ENCODE data around the gene SLC6A12.

SLC6A12 gene

GRCh38 chr12:212715-213526, 1.0 kb downstream of the SLC6A12 start:
- DNase-seq = peak in 1 of 2 experiments; percentile 23

DNA sequence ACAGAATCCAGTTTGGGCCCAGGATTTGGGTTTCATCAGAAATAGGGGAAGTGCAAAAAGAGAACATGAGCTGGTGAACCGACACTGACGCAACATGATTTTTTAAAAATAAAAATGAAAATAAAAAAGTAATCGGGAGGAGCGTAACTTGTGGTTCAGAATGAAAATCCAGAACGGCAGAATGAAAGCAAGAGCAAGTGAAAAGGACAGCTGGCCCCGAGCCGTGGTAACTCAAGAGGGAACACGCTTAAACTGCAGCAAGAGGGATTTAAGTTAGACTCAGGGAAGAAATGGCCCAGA, 1.6 kb downstream of the SLC6A12 start:
- DNase-seq = no peak

- no peak for DNase-seq
Measured at GRCh38 chr12:211639-212414, 2.1 kb downstream of the SLC6A12 start.

DNA sequence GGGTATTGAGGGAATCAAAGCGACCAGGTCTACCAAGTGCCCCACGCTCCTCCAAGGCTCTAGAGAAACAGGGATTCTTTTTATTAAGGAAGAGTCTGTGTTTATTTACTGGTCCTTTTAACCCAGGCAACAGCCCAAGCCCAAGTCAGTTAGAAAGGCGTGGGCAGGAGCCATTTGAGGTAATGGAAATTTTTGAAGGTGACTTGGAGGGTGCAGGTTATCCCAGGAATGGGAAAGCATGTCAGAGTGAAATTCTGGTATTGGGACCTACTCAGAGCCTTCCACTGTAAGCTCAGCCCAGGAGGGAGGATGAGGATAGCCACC, 2.9 kb downstream of the SLC6A12 start:
- no peak for DNase-seq

DNA sequence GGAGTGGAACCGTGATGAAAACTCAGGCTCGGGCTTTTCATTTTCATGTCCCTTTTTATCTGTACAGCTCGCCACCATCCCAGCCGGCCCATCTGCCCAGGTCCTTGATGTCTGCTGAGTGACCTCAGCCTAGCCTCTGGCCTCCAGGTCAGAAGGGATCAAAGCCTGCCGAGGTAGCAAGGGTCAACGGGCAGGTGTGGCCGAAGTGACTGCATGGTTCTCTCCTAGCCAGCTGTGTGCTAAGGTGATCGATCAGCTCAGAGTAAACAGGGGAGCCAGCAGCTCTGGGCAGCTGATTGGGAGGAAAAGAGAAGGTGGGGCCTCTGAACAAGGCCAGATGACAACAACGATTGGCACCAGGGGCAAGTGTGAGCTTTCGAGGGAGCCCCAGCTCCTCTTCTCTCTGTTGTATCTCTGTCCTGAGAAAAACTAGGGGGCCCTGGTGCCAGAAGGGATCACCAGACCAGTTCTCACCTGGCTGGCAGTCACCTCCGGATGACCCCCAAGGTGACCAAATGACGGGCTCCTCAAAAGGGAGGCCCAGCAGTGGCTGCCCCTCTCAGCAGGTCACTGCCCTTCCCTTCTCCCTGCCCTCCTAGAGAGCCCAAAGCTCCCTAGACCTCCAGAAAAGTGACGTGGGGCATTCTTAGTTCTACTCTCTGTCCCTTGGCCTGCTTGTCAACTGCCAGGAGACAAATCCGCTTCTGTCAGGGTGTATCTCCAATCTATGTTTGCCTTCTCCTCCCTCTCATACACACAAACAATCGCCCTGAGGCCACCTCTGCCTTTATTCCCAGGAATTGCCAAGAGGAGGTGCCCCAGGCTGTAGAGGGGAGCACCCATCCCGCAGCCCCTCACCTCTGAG, 3.4 kb downstream of the SLC6A12 start:
- DNase-seq = no peak

GRCh38 chr12:209851-210250, 4.1 kb downstream of the SLC6A12 start:
- DNase-seq = no peak

GRCh38 chr12:209246-209645, 4.7 kb downstream of the SLC6A12 start:
- no peak for DNase-seq

GRCh38 chr12:208813-209212, 5.1 kb downstream of the SLC6A12 start:
- no peak for DNase-seq

- DNase-seq = no peak
Measured at GRCh38 chr12:207804-208203, 6.2 kb downstream of the SLC6A12 start.

- DNase-seq = no peak
Measured at GRCh38 chr12:206746-207440, 7.1 kb downstream of the SLC6A12 start.

DNA sequence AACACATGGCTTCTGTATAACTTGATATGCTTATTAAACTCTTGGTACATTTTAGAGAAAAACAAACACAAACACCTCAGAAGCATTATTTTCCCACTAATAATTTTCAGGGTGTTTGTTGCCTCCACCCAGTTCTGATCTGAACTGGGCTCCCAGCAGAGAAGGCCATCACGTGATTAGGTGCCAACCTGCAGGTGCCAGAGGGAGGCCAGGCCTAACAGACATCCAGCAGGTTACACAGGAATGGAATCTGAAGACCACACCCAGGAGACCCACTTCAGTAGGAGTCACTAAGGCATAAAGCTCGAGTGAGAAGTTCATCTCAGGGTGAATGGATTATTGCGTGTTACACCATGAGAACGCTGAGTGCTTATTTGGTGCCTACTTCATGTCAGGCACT, 8.9 kb downstream of the SLC6A12 start:
- no peak for DNase-seq

GRCh38 chr12:204261-204678, 9.7 kb downstream of the SLC6A12 start:
- no peak for DNase-seq

- DNase-seq = no peak
Measured at GRCh38 chr12:203462-204260, 10.3 kb downstream of the SLC6A12 start.

GRCh38 chr12:203074-203461, 10.9 kb downstream of the SLC6A12 start:
- DNase-seq = no peak

DNA sequence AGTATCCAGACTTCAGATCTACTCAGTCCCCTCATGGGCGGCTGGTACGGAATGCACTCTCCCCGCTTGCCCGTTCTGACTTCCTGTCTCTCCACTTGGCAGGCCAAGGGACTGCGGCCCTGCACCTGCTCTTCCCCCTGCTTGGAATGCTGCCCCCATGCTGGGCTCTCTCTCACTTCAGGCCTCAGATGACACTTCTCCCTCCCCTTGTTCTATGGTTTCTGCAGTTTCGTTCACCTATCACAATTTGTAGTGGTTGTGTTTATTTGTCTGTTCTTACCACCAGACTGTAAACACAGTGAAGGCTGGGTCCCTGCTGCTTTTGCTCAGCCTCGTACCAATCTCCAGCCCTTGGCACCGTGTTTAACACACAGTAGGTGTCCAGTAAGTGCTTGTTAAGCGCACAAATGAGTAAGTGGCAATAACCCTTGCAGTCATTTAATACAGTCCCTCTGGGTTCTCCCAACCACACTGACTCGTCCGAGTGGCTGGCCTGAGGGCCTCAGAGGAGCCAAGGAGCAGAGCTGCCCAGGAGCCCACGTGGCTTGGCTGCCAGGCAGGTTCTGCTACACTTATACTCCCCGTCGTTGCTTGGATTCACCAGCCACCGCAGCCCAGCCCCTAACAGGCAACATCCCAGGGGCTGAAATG, 11.8 kb downstream of the SLC6A12 start:
- no peak for DNase-seq

- no peak for DNase-seq
Measured at GRCh38 chr12:201361-201760, 12.6 kb downstream of the SLC6A12 start.

DNA sequence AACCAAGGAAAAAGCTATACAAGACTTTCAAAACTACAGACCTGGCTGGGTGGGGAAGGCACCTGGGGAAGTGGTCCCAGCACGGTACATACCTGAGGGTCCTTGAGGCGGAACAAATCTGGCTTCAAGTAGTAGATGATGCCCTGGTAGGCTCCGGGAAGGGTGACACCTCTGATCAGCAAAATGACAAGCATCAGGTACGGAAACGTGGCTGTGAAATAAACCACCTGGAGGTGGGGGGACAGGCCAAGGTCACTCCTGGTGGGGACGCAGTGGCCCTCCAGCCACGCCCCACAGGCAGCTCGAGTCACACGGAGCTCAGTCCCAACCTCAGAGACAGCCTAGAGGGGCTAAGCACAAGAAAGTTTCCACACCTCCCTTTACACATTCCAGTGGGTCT, 15.3 kb downstream of the SLC6A12 start:
- no peak for DNase-seq

DNA sequence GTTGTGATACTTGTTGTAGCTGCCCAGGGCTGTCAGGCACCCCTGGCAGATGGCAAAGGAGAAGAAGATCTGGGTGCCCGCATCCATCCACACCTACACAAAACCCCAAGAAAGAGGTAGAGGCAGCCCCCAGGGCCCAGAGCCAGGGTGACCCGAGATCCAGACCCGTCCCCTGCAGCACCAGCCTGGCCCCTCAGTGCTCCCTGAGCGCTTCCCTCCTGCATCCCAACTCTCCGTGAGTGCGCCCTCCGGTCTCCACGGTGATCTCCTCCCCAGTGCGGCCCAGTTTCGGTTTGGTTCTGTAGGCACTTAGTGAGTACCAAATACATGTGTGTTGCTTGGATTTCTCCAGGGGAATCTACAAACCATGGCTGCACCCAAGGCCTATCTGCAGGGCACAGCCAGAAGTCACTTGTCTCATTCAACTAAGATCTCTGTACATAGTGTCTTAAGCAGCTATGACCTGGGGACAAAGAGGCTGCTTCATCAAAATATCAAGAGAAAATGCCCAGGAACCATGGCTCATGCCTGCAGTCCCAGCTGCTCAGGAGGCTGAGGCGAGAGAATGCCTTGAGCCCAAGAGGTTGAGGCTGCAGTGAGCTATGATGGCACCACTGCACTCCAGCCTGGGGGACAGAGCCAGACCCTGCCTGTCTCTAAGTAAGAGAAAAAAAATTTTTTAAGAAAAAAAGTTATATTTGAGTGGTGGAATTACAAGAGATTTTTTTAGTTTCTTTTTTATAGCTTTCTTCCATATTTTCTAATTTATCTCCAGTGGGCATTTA, 15.9 kb downstream of the SLC6A12 start:
- DNase-seq = no peak

DNA sequence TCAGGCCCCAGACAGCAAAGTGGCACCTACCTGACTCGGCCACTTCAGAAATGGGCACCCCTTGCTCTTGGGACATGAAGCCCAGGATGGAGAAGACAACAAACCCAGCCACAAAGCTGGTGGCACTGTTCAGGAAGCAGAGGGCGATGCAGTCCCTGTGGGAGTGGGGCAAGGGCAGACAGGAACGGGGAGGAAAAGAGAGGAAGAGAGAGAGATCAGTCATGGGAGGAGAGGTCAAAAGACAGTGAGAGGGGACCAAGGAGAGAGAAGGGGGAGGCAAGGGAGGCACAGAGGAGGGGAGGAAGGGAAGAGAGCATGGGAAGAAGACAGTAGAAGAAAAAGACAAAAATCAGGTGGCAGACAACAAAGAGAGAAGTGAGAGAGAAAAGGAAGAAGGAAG, 16.6 kb downstream of the SLC6A12 start:
- DNase-seq = no peak

- DNase-seq = no peak
Measured at GRCh38 chr12:196436-196835, 17.5 kb downstream of the SLC6A12 start.

DNA sequence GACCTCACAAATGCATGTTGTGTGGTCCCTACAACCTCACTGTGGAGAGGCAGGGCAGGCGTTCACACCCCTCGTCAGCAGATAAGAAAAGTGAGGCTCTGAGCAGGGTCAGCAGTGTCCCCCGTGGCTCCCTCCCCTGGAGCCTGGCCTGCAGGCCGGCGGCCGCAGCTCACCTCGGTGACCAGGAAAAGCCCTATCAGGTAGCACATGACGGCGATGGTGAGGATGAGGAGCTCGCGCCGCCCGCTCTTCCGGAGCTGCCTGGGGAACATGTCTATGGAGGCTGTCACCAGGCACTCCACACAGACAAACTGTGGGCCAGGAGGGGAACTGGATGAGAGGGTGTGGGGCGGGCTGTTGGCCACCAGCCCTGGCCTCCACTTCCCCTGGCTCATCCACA, 18.0 kb downstream of the SLC6A12 start:
- DNase-seq = no peak
